Neural cell (in vitro differentiated cells): Measurements from ENCODE around the gene DNAJC15. TPM values are rescaled to one million over a fixed set of nuclear protein-coding genes. Genes with fewer than 3 reads are reported as not detected.

ENCODE experiments used
- H2AFZ ChIP-seq: fragments of 200-600, 300-800 bp; sonication (generic), shearing (Covaris generic); 2 replicates; pipeline ENCODE4 v1.6.0; 2014; ENCODE audit warnings: low read depth, mild to moderate bottlenecking, antibody characterized with exemption, low read length, moderate library complexity
- H3F3A ChIP-seq: fragments of 200-600 bp; shearing (Covaris generic); 2 replicates; pipeline ENCODE4 v1.6.1; 2016; ENCODE audit warnings: mild to moderate bottlenecking, moderate library complexity, mixed read lengths, antibody characterized with exemption, low read length; ENCODE audit not compliant: insufficient read depth, poor library complexity, severe bottlenecking
- H3K27ac ChIP-seq: fragments of 200-600, 300-800 bp; sonication (generic), shearing (Covaris generic); 2 replicates; pipeline ENCODE4 v1.5.1; 2014; ENCODE audit warnings: mild to moderate bottlenecking, low read length, moderate library complexity
- H3K27me3 ChIP-seq: fragments of 300-800, 200-600 bp; sonication (generic), shearing (Covaris generic); 2 replicates; pipeline ENCODE4 v1.6.0; 2014; ENCODE audit warnings: mild to moderate bottlenecking, low read depth, low read length, moderate library complexity; ENCODE audit not compliant: insufficient read depth
- H3K36me3 ChIP-seq: fragments of 300-800, 200-600 bp; sonication (generic), shearing (Covaris generic); 2 replicates; pipeline ENCODE4 v1.5.1; 2014; ENCODE audit warnings: mild to moderate bottlenecking, antibody characterized with exemption, low read length, moderate library complexity; ENCODE audit not compliant: insufficient read depth
- H3K4me2 ChIP-seq: fragments of 300-800, 200-600 bp; sonication (generic), shearing (Covaris generic); 2 replicates; pipeline ENCODE4 v1.6.0; 2014; ENCODE audit warnings: mild to moderate bottlenecking, low read length
- H3K4me3 ChIP-seq: fragments of 300-800, 200-600 bp; sonication (generic), shearing (Covaris generic); 2 replicates; pipeline ENCODE4 v1.5.1; 2014; ENCODE audit warnings: mild to moderate bottlenecking, low read length, moderate library complexity
- H3K79me2 ChIP-seq: fragments of 200-600 bp; shearing (Covaris generic); replicated peaks from 2 replicates; pipeline ENCODE4 v1.6.0; 2014; ENCODE audit warnings: mild to moderate bottlenecking, low read length, moderate library complexity; ENCODE audit not compliant: insufficient read depth
- H3K9ac ChIP-seq: fragments of 300-800, 200-600 bp; sonication (generic), shearing (Covaris generic); 2 replicates; pipeline ENCODE4 v1.6.1; 2016; ENCODE audit warnings: mild to moderate bottlenecking, low read length, mixed read lengths
- H3K9me2 ChIP-seq: fragments of 200-600 bp; shearing (Covaris generic); 2 replicates; pipeline ENCODE4 v1.6.1; 2016; ENCODE audit warnings: mild to moderate bottlenecking, low read length, mixed read lengths; ENCODE audit not compliant: insufficient read depth
- H3K9me3 ChIP-seq: fragments of 200-600, 300-800 bp; sonication (generic), shearing (Covaris generic); 2 replicates; pipeline ENCODE4 v1.6.1; 2016; ENCODE audit warnings: mild to moderate bottlenecking, mixed run types, low read length, moderate library complexity, mixed read lengths
- H4K20me1 ChIP-seq: fragments of 200-600 bp; shearing (Covaris generic); 2 replicates; pipeline ENCODE4 v1.6.1; 2016; ENCODE audit warnings: mild to moderate bottlenecking, mixed run types; ENCODE audit not compliant: insufficient read depth
- CTCF ChIP-seq: fragments of 450-650 bp; IDR thresholded peaks from 2 replicates; pipeline ENCODE4 v1.5.1; 2014; ENCODE audit warnings: antibody characterized with exemption, mild to moderate bottlenecking, moderate library complexity; ENCODE audit not compliant: poor library complexity, severe bottlenecking
- EP300 ChIP-seq: fragments of 450-650 bp; conservative IDR thresholded peaks from 2 replicates; pipeline ENCODE4 v1.6.1; 2014; ENCODE audit warnings: antibody characterized with exemption, mild to moderate bottlenecking, moderate library complexity; ENCODE audit not compliant: poor library complexity, severe bottlenecking
- EZH2 ChIP-seq: fragments of 200-600, 300-800 bp; shearing (Covaris generic), sonication (generic); IDR thresholded peaks from 2 replicates; pipeline ENCODE4 v1.6.1; 2014; ENCODE audit warnings: antibody characterized with exemption, low read length, borderline replicate concordance, mild to moderate bottlenecking; ENCODE audit not compliant: insufficient read depth, poor library complexity, severe bottlenecking
- MXI1 ChIP-seq: fragments of 450-650 bp; conservative IDR thresholded peaks from 2 replicates; pipeline ENCODE4 v1.6.1; 2014; ENCODE audit warnings: antibody characterized with exemption, mild to moderate bottlenecking; ENCODE audit not compliant: poor library complexity, severe bottlenecking
- POLR2AphosphoS5 ChIP-seq: IDR thresholded peaks from 2 replicates; pipeline ENCODE4 v1.6.1; 2012
- RAD21 ChIP-seq: fragments of 450-650 bp; conservative IDR thresholded peaks from 2 replicates; pipeline ENCODE4 v1.6.1; 2014; ENCODE audit warnings: antibody characterized with exemption, mild to moderate bottlenecking, moderate library complexity
- REST ChIP-seq: IDR thresholded peaks from 2 replicates; pipeline ENCODE4 v1.6.1; 2012; ENCODE audit warnings: borderline replicate concordance
- SMC3 ChIP-seq: fragments of 450-650 bp; conservative IDR thresholded peaks from 2 replicates; pipeline ENCODE4 v1.6.1; 2014; ENCODE audit warnings: antibody characterized with exemption, mild to moderate bottlenecking, moderate library complexity; ENCODE audit not compliant: poor library complexity
- TAF1 ChIP-seq: IDR thresholded peaks from 2 replicates; pipeline ENCODE4 v1.6.1; 2012; ENCODE audit warnings: low read depth
- polyA minus RNA-seq: library from RNA; depleted of rRNA, polyadenylated mRNA; stranded (reverse); fragments of >200 nt; gene quantifications from 2 replicates; pipeline ENCODE4 v1.2.3, GENCODE V29; 2014
- polyA plus RNA-seq: library from polyadenylated mRNA; depleted of rRNA; stranded (reverse); fragments of >200 nt; gene quantifications from 2 replicates; pipeline ENCODE4 v1.2.3, GENCODE V29; 2014

DNAJC15 gene
- polyA plus RNA-seq (0.40 and 0.84 TPM in 2 replicates), polyA minus RNA-seq (0.73 and 0.93 TPM in 2 replicates)

GRCh38 chr13:43023289-43023963 is at the start of gene DNAJC15:
Gene DNAJC15 (plus strand): TSS chr13:43023586. CDS start chr13:43023627, 41 bp downstream.
- TF ChIP-seq EZH2, result no peak
- TF ChIP-seq POLR2AphosphoS5, result no peak
- TF ChIP-seq MXI1, result no peak
- no peak for TF ChIP-seq SMC3
- TF ChIP-seq RAD21, result no peak
- TF ChIP-seq CTCF, result no peak
- TF ChIP-seq EP300, result no peak
- TF ChIP-seq TAF1, result no peak
- TF ChIP-seq REST, result no peak
- no peaks in the 10 kb centered on the region for H3F3A ChIP-seq
- no peaks in the 10 kb centered on the region for H3K79me2 ChIP-seq
- no peak within 1 kb of the TSS for H3K4me2 ChIP-seq
- no peak within 1 kb of the TSS for H3K9ac ChIP-seq
- no peak within 1 kb of the TSS for H3K27ac ChIP-seq
- H3K36me3 ChIP-seq, result no peaks in the 10 kb centered on the region
- no peaks in the 10 kb centered on the region for H3K27me3 ChIP-seq
- H4K20me1 ChIP-seq, result no peaks in the 10 kb centered on the region
- no peak within 1 kb of the TSS for H2AFZ ChIP-seq
- no peaks in the 10 kb centered on the region for H3K9me2 ChIP-seq
- peak within 1 kb of the TSS; percentile 55 for H3K4me3 ChIP-seq
- no peaks in the 10 kb centered on the region for H3K9me3 ChIP-seq

GRCh38 chr13:42976066-42976465 is 47.3 kb upstream of the DNAJC15 start:
- Histone ChIP-seq H3K9ac (no peak overlapping the region), H2AFZ (no peak overlapping the region), H3K9me3 (no peaks in the 10 kb centered on the region), H3K4me2 (no peak overlapping the region), H3K27ac (no peak overlapping the region), H4K20me1 (no peaks in the 10 kb centered on the region), H3F3A (no peaks in the 10 kb centered on the region), H3K27me3 (no peaks in the 10 kb centered on the region), H3K79me2 (no peaks in the 10 kb centered on the region), H3K4me3 (no peak overlapping the region), H3K9me2 (no peaks in the 10 kb centered on the region), H3K36me3 (no peaks in the 10 kb centered on the region)
- TF ChIP-seq MXI1, result no peak
- no peak for TF ChIP-seq EP300
- TF ChIP-seq EZH2, result no peak
- TF ChIP-seq RAD21, result no peak
- TF ChIP-seq POLR2AphosphoS5, result no peak
- no peak for TF ChIP-seq SMC3
- TF ChIP-seq CTCF, result no peak
- no peak for TF ChIP-seq REST
- no peak for TF ChIP-seq TAF1
